Neural cell (in vitro differentiated cells): ENCODE results near the gene GSX2. TPM values are rescaled to one million over a fixed set of nuclear protein-coding genes. Genes with fewer than 3 reads are reported as not detected.

ENCODE experiments used
- H2AFZ ChIP-seq: fragments of 200-600, 300-800 bp; sonication (generic), shearing (Covaris generic); 2 replicates; pipeline ENCODE4 v1.6.0; 2014; ENCODE audit warnings: low read depth, mild to moderate bottlenecking, antibody characterized with exemption, low read length, moderate library complexity
- H3F3A ChIP-seq: fragments of 200-600 bp; shearing (Covaris generic); 2 replicates; pipeline ENCODE4 v1.6.1; 2016; ENCODE audit warnings: mild to moderate bottlenecking, moderate library complexity, mixed read lengths, antibody characterized with exemption, low read length; ENCODE audit not compliant: insufficient read depth, poor library complexity, severe bottlenecking
- H3K27ac ChIP-seq: fragments of 200-600, 300-800 bp; sonication (generic), shearing (Covaris generic); 2 replicates; pipeline ENCODE4 v1.5.1; 2014; ENCODE audit warnings: mild to moderate bottlenecking, low read length, moderate library complexity
- H3K27me3 ChIP-seq: fragments of 300-800, 200-600 bp; sonication (generic), shearing (Covaris generic); 2 replicates; pipeline ENCODE4 v1.6.0; 2014; ENCODE audit warnings: mild to moderate bottlenecking, low read depth, low read length, moderate library complexity; ENCODE audit not compliant: insufficient read depth
- H3K36me3 ChIP-seq: fragments of 300-800, 200-600 bp; sonication (generic), shearing (Covaris generic); 2 replicates; pipeline ENCODE4 v1.5.1; 2014; ENCODE audit warnings: mild to moderate bottlenecking, antibody characterized with exemption, low read length, moderate library complexity; ENCODE audit not compliant: insufficient read depth
- H3K4me2 ChIP-seq: fragments of 300-800, 200-600 bp; sonication (generic), shearing (Covaris generic); 2 replicates; pipeline ENCODE4 v1.6.0; 2014; ENCODE audit warnings: mild to moderate bottlenecking, low read length
- H3K4me3 ChIP-seq: fragments of 300-800, 200-600 bp; sonication (generic), shearing (Covaris generic); 2 replicates; pipeline ENCODE4 v1.5.1; 2014; ENCODE audit warnings: mild to moderate bottlenecking, low read length, moderate library complexity
- H3K79me2 ChIP-seq: fragments of 200-600 bp; shearing (Covaris generic); replicated peaks from 2 replicates; pipeline ENCODE4 v1.6.0; 2014; ENCODE audit warnings: mild to moderate bottlenecking, low read length, moderate library complexity; ENCODE audit not compliant: insufficient read depth
- H3K9ac ChIP-seq: fragments of 300-800, 200-600 bp; sonication (generic), shearing (Covaris generic); 2 replicates; pipeline ENCODE4 v1.6.1; 2016; ENCODE audit warnings: mild to moderate bottlenecking, low read length, mixed read lengths
- H3K9me2 ChIP-seq: fragments of 200-600 bp; shearing (Covaris generic); 2 replicates; pipeline ENCODE4 v1.6.1; 2016; ENCODE audit warnings: mild to moderate bottlenecking, low read length, mixed read lengths; ENCODE audit not compliant: insufficient read depth
- H3K9me3 ChIP-seq: fragments of 200-600, 300-800 bp; sonication (generic), shearing (Covaris generic); 2 replicates; pipeline ENCODE4 v1.6.1; 2016; ENCODE audit warnings: mild to moderate bottlenecking, mixed run types, low read length, moderate library complexity, mixed read lengths
- H4K20me1 ChIP-seq: fragments of 200-600 bp; shearing (Covaris generic); 2 replicates; pipeline ENCODE4 v1.6.1; 2016; ENCODE audit warnings: mild to moderate bottlenecking, mixed run types; ENCODE audit not compliant: insufficient read depth
- CTCF ChIP-seq: fragments of 450-650 bp; IDR thresholded peaks from 2 replicates; pipeline ENCODE4 v1.5.1; 2014; ENCODE audit warnings: antibody characterized with exemption, mild to moderate bottlenecking, moderate library complexity; ENCODE audit not compliant: poor library complexity, severe bottlenecking
- EP300 ChIP-seq: fragments of 450-650 bp; conservative IDR thresholded peaks from 2 replicates; pipeline ENCODE4 v1.6.1; 2014; ENCODE audit warnings: antibody characterized with exemption, mild to moderate bottlenecking, moderate library complexity; ENCODE audit not compliant: poor library complexity, severe bottlenecking
- EZH2 ChIP-seq: fragments of 200-600, 300-800 bp; shearing (Covaris generic), sonication (generic); IDR thresholded peaks from 2 replicates; pipeline ENCODE4 v1.6.1; 2014; ENCODE audit warnings: antibody characterized with exemption, low read length, borderline replicate concordance, mild to moderate bottlenecking; ENCODE audit not compliant: insufficient read depth, poor library complexity, severe bottlenecking
- MXI1 ChIP-seq: fragments of 450-650 bp; conservative IDR thresholded peaks from 2 replicates; pipeline ENCODE4 v1.6.1; 2014; ENCODE audit warnings: antibody characterized with exemption, mild to moderate bottlenecking; ENCODE audit not compliant: poor library complexity, severe bottlenecking
- POLR2AphosphoS5 ChIP-seq: IDR thresholded peaks from 2 replicates; pipeline ENCODE4 v1.6.1; 2012
- RAD21 ChIP-seq: fragments of 450-650 bp; conservative IDR thresholded peaks from 2 replicates; pipeline ENCODE4 v1.6.1; 2014; ENCODE audit warnings: antibody characterized with exemption, mild to moderate bottlenecking, moderate library complexity
- REST ChIP-seq: IDR thresholded peaks from 2 replicates; pipeline ENCODE4 v1.6.1; 2012; ENCODE audit warnings: borderline replicate concordance
- SMC3 ChIP-seq: fragments of 450-650 bp; conservative IDR thresholded peaks from 2 replicates; pipeline ENCODE4 v1.6.1; 2014; ENCODE audit warnings: antibody characterized with exemption, mild to moderate bottlenecking, moderate library complexity; ENCODE audit not compliant: poor library complexity
- TAF1 ChIP-seq: IDR thresholded peaks from 2 replicates; pipeline ENCODE4 v1.6.1; 2012; ENCODE audit warnings: low read depth
- polyA plus RNA-seq: library from polyadenylated mRNA; depleted of rRNA; stranded (reverse); fragments of >200 nt; gene quantifications from 2 replicates; pipeline ENCODE4 v1.2.3, GENCODE V29; 2014

The GSX2 gene
- polyA plus RNA-seq, 1 donor from 2014 or later = 0.87 TPM

GRCh38 chr4:54144199-54144598, 44.2 kb downstream of the GSX2 start:
- no peaks in the 10 kb centered on the region for H3F3A ChIP-seq
- H3K36me3 ChIP-seq = no peaks in the 10 kb centered on the region
- TF ChIP-seq SMC3 (no peak), CTCF (no peak), MXI1 (no peak), POLR2AphosphoS5 (no peak), RAD21 (no peak), TAF1 (no peak), REST (no peak), EZH2 (no peak), EP300 (no peak)
- H3K79me2 ChIP-seq = no peaks in the 10 kb centered on the region
- H3K27ac ChIP-seq = no peak overlapping the region
- no peaks in the 10 kb centered on the region for H3K9me3 ChIP-seq
- no peak overlapping the region for H2AFZ ChIP-seq
- no peaks in the 10 kb centered on the region for H3K27me3 ChIP-seq
- no peak overlapping the region for H3K4me3 ChIP-seq
- no peak overlapping the region for H3K9ac ChIP-seq
- no peak overlapping the region for H3K4me2 ChIP-seq
- no peaks in the 10 kb centered on the region for H3K9me2 ChIP-seq
- H4K20me1 ChIP-seq = no peaks in the 10 kb centered on the region

DNA sequence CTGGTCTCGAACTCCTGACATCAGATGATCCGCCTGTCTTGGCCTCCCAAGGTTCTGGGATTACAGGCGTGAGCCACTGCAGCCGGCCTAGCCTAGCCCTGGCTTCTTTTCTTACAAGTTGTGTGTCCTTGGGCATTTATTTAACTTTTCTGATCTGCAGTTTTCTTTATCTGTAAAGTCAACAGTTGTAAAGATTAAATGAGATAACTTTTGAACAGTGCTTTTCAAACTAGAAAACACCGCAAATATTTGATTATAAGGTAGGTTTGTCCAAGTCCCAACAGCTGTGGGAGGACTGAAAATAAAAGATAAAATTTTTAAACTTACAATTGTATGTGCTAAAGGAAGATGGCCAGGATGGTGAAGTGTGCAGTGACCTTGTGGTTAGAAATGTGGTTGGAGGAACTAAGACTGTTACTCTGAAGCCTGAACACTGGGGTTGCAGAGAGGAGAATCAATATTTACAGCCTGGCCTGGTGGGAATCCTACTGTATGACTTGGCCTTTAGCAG, 44.8 kb downstream of the GSX2 start:
- H3K4me3 ChIP-seq = no peak overlapping the region
- no peak overlapping the region for H2AFZ ChIP-seq
- no peaks in the 10 kb centered on the region for H3K9me3 ChIP-seq
- no peaks in the 10 kb centered on the region for H3K9me2 ChIP-seq
- no peaks in the 10 kb centered on the region for H3K27me3 ChIP-seq
- H4K20me1 ChIP-seq = no peaks in the 10 kb centered on the region
- no peaks in the 10 kb centered on the region for H3F3A ChIP-seq
- H3K36me3 ChIP-seq = no peaks in the 10 kb centered on the region
- no peak for TF ChIP-seq TAF1
- no peak for TF ChIP-seq EP300
- TF ChIP-seq CTCF = no peak
- no peak for TF ChIP-seq MXI1
- no peak for TF ChIP-seq SMC3
- TF ChIP-seq RAD21 = no peak
- TF ChIP-seq EZH2 = no peak
- no peak for TF ChIP-seq POLR2AphosphoS5
- TF ChIP-seq REST = no peak
- H3K9ac ChIP-seq = no peak overlapping the region
- no peak overlapping the region for H3K27ac ChIP-seq
- H3K4me2 ChIP-seq = no peak overlapping the region
- no peaks in the 10 kb centered on the region for H3K79me2 ChIP-seq
